HFF-Myc (cell line): Measurements from ENCODE around the gene TFAP2A.

ENCODE experiments used
- DNase-seq: peaks from one replicate; pipeline ENCODE4 v3.0.0-alpha.2; 2011; ENCODE audit warnings: low read depth; ENCODE audit errors: extremely low read depth
- H3K4me3 ChIP-seq: replicated peaks from 2 replicates; pipeline ENCODE4 v1.5.1; 2011; ENCODE audit warnings: low read depth, mild to moderate bottlenecking, control low read depth, low read length
- TF ChIP-seq, protein P1 (sequence below): IDR thresholded peaks from 2 replicates; pipeline ENCODE4 v1.5.1; 2012; ENCODE audit warnings: mild to moderate bottlenecking, low read depth, low read length, control low read depth; ENCODE audit errors: missing control alignments

Gene TFAP2A

DNA sequence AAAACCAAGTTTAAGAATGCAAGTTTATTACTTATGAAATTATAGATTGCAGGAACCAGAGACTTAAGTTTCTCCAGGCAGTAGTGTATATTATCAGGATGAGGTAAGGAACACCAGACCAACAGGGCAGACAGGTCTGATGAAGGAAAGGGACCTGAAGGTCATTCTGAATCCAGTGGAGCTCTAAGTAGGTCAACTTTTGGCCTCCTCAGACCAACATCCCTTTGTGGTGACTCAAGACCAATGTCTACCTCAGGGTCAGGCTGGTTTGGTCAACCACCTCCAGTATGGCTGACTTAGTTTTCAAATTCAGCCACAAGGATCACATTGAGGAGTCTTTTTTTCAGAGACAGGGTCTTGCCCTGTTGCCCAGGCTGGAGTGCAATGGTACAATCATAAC is 38.7 kb upstream of the TFAP2A start:
- TF ChIP-seq, protein P1, sequence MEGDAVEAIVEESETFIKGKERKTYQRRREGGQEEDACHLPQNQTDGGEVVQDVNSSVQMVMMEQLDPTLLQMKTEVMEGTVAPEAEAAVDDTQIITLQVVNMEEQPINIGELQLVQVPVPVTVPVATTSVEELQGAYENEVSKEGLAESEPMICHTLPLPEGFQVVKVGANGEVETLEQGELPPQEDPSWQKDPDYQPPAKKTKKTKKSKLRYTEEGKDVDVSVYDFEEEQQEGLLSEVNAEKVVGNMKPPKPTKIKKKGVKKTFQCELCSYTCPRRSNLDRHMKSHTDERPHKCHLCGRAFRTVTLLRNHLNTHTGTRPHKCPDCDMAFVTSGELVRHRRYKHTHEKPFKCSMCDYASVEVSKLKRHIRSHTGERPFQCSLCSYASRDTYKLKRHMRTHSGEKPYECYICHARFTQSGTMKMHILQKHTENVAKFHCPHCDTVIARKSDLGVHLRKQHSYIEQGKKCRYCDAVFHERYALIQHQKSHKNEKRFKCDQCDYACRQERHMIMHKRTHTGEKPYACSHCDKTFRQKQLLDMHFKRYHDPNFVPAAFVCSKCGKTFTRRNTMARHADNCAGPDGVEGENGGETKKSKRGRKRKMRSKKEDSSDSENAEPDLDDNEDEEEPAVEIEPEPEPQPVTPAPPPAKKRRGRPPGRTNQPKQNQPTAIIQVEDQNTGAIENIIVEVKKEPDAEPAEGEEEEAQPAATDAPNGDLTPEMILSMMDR: no peak
- DNase-seq: no peak
- no peak overlapping the region for H3K4me3 ChIP-seq

DNA sequence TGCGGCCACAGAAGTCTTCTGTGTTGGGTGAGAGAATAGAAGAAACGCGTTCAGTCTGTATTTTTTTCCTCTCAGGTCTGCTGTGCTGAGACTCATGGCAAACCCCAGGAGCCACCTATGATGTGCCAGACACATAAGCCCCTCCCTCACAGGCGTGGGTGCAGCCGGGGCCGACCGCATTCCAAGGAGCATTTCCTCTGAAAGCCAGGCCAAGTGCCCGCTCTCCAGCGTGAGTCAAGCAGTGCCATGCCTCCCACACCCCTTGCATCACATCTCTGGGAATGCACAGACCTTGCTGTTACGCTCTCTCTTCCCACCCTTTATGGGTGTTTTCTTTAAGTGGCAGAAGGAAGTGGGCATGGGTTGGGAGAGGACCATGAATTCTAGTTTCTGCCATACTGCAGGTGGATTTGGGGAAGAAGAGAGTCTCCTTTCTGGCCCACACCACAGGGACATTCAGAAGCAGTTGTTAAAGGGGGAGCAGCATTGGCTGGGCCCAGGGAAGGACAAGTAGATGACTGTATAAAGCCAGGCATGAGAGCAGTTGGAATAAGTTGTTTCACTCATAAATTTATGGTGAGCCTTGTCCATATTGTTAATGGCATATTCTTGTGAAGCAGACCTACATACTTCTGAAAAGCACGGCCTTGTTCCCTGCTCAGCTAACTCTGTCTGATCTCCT is 37.1 kb upstream of the TFAP2A start:
- DNase-seq: no peak
- H3K4me3 ChIP-seq: no peak overlapping the region
- TF ChIP-seq, protein P1: no peak

DNA sequence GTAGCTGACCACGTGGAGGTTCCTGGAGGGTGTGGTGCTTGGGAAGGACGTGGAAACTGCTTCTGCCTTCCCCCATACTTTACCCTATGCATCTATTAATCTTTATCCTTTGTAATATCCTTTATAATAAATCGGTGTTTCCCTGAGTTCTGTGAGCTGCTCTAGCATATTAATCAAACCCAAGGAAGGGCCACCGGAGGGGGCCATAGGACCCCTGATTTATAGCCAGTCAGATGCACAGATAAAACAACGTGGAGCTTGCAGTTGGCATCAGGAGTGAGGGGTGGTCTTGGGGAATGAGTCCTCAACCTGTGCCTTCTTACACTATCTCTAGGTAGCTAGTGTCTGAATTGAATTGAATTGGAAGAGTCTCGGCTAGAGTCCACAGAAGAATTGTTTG is 36.5 kb upstream of the TFAP2A start:
- no peak overlapping the region for H3K4me3 ChIP-seq
- TF ChIP-seq, protein P1: no peak
- no peak for DNase-seq

DNA sequence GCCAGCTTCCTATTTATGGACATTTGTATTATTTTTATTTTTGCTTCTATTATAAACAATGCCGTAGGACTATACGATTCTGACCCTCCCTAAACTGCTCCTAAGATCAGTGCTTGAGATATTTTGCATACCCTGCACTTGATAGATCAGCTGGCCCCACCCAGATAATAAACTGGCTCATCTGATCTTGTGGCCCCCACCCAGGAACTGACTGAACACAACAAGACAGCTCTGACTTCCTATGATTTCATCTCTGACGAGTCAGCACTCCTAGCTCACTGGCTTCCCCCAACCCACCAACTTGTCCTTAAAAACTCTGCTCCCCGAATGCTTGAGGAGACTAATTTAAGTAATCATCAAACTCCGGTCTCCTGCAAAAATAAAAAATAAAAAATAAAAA is 34.9 kb upstream of the TFAP2A start:
- DNase-seq: no peak
- H3K4me3 ChIP-seq: no peak overlapping the region
- TF ChIP-seq, protein P1: no peak

DNA sequence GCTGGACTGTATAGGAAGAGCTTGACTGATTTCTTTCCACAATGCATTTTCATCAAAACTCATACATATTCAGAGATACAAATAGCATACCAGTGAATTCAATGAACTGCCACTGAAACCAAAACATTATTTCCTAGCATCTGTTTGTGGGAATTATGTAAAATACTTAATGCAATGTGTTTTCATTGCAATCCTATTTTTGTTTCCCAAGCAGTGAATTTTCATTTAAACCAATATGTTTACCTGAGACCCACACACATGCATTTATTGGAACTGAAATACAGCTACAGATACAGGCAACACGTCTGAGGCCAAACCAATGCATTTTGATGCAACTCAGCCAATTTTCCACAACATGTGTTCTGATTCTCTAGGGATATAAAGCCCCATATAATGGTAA is 33.2 kb upstream of the TFAP2A start:
- H3K4me3 ChIP-seq: no peak overlapping the region
- TF ChIP-seq, protein P1: no peak
- DNase-seq: no peak

DNA sequence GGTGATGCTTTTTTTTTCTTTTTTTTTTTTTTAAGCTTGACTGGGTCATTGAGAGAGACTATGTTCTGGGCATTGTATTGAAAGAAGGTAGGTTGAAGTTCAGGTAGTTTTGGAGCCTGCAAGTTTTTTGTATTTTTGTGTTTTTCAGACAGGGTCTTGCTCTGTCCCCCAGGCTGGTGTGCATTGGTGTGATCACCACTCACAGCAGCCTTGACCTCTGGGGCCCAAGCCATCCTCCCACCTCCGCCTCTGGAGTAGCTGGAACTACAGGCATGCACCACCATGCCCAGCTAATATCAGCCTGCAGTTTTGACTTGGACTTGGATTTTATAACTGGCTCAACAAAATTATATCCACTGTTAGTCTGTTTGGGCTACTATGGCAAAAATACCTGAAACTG is 31.7 kb upstream of the TFAP2A start:
- H3K4me3 ChIP-seq: no peak overlapping the region
- DNase-seq: no peak
- TF ChIP-seq, protein P1: no peak

DNA sequence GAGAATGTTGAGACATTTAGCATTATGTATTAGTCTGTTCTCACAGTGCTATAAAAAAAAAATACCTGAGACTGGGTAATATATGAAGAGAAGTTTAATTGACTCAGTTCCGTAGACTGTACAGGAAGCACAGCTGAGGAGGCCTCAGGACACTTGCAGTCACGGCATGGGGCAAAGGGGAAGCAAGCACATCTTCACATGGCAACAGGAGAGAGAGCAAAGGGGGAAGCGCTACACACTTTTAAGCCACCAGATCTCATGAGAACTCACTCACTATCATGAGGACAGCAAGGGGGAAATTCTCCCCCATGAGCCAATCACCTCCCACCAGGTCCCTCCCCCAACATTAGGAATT is 26.8 kb upstream of the TFAP2A start:
- no peak overlapping the region for H3K4me3 ChIP-seq
- DNase-seq: no peak

More for the DNA sequence above, 26.8 kb upstream of the TFAP2A start:
- TF ChIP-seq, protein P1: no peak
